GM12865 (cell line): ENCODE results near the gene DDB1.

Source experiments
- DNase-seq: peaks from one replicate; pipeline ENCODE4 v3.0.0; 2010; ENCODE audit warnings: low read depth
- H3K4me3 ChIP-seq: 2 replicates; pipeline ENCODE4 v1.5.1; 2011; ENCODE audit warnings: mild to moderate bottlenecking, low read depth, low read length, control low read depth
- TF ChIP-seq, protein P1 (sequence below): IDR thresholded peaks from 2 replicates; pipeline ENCODE4 v1.5.1; 2011; ENCODE audit warnings: low read length, control low read depth, low read depth, inconsistent platforms; ENCODE audit not compliant: insufficient read depth; ENCODE audit errors: missing control alignments

Gene DDB1

DNA sequence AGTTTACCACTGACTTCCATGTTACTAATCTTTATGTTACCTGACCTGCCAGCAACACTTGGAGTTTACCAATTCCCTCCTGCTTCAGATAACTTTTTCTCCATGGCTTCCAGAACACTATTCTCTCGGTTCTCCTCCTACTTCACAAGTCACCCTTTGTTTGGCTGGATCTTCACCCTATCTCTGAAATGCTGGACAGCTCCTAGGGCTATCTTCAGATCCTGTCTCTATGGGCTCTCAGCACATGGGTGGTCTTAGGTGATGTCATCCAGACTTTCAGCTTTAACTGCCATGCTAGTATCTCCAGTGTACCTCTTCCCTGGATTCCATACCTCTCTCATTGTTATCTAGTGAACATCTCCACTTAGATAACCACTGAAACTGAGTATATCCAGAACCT, 25.6 kb downstream of the DDB1 start:
- no peak overlapping the region for H3K4me3 ChIP-seq
- TF ChIP-seq, protein P1, sequence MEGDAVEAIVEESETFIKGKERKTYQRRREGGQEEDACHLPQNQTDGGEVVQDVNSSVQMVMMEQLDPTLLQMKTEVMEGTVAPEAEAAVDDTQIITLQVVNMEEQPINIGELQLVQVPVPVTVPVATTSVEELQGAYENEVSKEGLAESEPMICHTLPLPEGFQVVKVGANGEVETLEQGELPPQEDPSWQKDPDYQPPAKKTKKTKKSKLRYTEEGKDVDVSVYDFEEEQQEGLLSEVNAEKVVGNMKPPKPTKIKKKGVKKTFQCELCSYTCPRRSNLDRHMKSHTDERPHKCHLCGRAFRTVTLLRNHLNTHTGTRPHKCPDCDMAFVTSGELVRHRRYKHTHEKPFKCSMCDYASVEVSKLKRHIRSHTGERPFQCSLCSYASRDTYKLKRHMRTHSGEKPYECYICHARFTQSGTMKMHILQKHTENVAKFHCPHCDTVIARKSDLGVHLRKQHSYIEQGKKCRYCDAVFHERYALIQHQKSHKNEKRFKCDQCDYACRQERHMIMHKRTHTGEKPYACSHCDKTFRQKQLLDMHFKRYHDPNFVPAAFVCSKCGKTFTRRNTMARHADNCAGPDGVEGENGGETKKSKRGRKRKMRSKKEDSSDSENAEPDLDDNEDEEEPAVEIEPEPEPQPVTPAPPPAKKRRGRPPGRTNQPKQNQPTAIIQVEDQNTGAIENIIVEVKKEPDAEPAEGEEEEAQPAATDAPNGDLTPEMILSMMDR = no peak
- DNase-seq = no peak

DNA sequence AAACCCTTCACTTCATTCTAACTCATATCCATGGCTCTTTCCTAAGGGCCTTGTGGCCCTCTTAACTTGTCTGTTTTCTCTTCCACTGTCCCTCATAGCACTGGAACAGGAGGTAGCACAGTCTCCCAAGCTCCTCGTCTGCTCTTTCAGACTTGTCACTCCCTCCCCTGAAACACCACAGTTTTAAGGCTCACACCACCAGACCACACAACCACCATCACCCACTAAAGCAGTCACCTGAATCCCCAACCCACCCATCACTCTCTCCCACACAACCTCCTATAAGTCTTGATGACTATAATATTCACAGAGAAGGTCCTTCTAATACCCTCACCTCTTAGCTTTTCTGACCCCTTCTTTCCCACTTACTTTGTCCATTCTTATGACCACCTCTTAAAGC, 26.7 kb downstream of the DDB1 start:
- DNase-seq = no peak
- H3K4me3 ChIP-seq = no peak overlapping the region
- TF ChIP-seq, protein P1 = no peak

DNA sequence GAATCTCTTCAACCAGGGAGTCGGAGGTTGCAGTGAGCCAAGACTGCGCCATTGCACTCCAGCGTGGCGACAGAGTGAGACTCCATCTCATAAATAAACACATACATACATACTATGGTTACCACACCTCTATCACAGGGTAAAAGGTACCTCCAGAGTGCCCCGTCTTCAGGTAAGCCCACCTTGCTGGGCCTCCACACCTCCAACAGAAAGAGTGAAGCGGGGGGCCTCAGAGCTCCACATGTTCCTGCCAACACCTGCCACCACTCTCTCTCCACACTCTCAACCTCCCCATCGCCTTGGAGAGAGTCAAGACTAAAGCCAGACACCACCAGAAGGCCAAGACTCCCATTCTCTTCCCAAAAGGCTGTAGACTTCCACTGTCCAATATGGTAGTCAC, 27.5 kb downstream of the DDB1 start:
- DNase-seq = no peak
- TF ChIP-seq, protein P1 = no peak
- H3K4me3 ChIP-seq = no peak overlapping the region

DNA sequence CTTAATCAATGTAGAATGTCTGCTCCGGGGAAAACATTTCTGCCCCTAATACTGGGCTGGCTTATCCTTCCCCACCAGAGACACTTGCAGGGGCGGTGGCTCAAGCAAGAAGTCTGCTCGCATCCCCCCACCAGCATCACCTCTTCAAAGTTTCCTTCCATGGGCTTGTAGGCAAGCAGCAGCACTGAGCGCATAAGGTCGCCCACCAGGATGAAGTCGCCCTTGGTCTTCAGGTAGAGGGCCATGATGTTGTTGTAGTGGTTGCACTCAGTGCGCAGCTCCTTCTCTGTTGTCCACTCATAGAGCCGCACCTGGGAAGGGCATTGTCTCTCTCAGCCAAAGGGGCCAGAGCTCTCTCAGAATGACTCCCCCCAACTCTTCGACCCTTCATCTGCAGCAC, 29.2 kb downstream of the DDB1 start:
- no peak for DNase-seq
- TF ChIP-seq, protein P1 = no peak

DNA sequence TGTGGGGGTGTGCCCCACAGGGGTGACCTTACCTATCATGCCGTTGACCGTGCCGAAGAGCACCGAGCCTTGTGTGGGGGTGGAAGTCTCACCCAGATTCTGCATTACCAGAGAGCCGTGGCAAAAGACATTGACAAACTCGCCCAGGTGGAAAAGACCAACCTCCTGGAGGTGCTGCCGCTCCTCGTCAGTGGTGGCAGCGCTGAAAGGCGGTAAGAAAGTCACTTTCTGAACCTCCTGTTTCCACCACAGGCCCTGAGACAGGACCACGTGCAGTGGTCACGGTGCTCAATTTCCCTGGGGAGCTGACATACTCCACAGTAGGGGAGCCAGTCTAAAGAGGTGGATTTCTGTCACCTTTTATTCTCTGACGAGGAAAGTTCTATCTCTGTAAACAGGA, 30.4 kb downstream of the DDB1 start:
- no peak overlapping the region for H3K4me3 ChIP-seq
- TF ChIP-seq, protein P1 = no peak
- DNase-seq = no peak

More for the DNA sequence above, 29.2 kb downstream of the DDB1 start:
- H3K4me3 ChIP-seq = no peak overlapping the region

DNA sequence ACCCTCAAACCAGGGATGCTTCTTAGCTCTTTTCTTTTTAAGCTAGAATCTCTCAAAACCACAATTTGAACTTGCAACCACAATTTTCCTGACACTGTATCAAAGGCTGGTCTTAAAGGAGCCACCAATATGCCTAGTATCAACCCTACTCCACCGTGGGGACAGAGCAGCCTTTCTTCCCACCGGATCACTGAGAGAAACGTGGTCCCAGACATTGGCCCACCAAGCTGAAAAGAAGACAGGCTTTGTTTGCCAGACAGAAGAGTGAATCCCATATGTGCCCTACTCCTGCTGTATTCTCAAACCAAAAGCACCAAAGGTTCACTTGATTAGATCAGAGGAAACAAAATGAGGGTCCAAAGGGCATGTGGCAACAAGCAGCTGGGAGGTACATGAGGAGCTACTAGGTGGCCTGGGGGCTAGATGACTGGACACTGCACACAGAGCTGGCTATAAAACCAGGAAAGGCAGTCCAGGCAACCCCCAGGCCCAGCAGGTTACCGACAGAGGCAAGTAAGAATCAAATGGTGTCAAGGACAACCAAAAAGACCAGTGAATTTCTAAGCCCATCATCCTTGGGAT, 34.2 kb downstream of the DDB1 start:
- no peak overlapping the region for H3K4me3 ChIP-seq
- DNase-seq = no peak
- TF ChIP-seq, protein P1 = no peak

DNA sequence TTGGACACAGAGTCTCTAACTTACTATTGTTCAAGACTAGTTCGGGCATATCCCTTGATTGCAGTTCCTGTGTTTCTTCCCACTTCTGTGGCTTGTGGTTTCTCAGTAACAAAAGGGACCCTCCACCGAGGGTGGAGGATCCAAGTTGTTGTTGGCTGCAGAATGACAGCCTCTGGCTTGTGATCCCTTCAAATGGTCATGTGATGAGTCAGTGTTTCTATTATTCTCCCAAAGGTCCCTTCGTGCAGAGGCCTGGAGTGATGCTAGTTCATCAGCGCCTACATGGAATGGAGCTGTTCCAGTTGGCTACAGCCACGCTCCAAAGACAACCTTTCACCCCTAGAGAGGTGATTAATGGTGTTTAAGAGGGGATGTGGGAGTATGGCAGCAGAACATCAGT, 35.2 kb downstream of the DDB1 start:
- no peak overlapping the region for H3K4me3 ChIP-seq
- peak; percentile 33 for DNase-seq
- TF ChIP-seq, protein P1 = no peak
